Measurements from ENCODE around the gene CHRND. TPM values are rescaled to one million over a fixed set of nuclear protein-coding genes. Genes with fewer than 3 reads are reported as not detected.
A peak's percentile ranks its signal among the peaks of the same experiment; 100 is the strongest.

CHRND gene
- total and polyA plus RNA-seq, 7 experiments from 2014 or later: 0.13 TPM; not detected in 6

DNA sequence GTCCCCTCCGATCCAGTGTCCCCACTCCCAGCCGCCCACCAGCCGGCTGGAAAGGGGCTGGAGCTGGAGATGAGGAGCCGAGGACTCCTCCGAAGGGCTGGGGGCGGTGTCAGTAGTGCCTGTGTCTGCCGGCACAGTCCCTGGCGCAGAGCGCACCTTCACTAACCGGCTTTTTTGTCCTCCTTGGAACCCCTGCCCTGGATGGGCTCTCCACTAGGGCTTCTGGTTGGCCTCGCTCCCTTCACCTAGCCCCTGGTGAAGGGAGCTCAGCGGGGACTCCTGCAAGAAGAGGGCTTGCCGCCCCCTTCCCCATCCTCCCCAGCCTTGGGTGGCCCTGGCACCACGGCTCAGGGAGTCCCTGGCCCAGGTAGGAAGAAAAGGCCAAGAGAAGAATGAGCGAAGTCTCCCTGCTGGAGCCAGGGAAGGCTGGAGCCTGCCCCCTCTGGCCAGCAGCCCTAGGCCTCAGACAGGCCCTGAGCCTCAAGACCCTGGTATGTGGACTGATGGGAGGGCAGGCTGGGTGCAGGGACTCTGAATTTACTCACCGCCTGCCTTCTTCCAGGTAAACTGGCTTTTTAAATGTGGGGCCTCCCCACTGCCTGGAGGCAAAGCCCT is 37.8 kb upstream of the CHRND start:
- ChIA-PET CTCF (no interaction called here), POLR2A (no interaction called here)
- Histone ChIP-seq H3K4me3 (ENCODE audit: low read length) (no peak overlapping the region), H3K4me1 (ENCODE audit: control insufficient read depth in 2 of 2, insufficient read depth in 2 of 2, low read length in 2 of 2) (no peaks in the 10 kb centered on the region), H3K27ac (ENCODE audit: low read depth, low read length) (no peak overlapping the region), H3K9me3 (ENCODE audit: control insufficient read depth in 2 of 3, low read length in 3 of 3) (no peaks in the 10 kb centered on the region), H3K36me3 (ENCODE audit: control insufficient read depth in 2 of 3, insufficient read depth in 3 of 3, low read length in 3 of 3) (no peaks in the 10 kb centered on the region), H3K27me3 (ENCODE audit: control insufficient read depth in 2 of 2, insufficient read depth in 2 of 2, low read length in 2 of 2) (no peaks in the 10 kb centered on the region)
- Mint-ChIP-seq H3K4me1 (peaks cover 0 to 11% (median 9%) of the 10 kb centered on the region in 7 donors), H3K9me3 (no peaks in the 10 kb centered on the region), H3K27ac (no peak overlapping the region), H3K36me3 (no peaks in the 10 kb centered on the region), H3K27me3 (peaks cover 36 to 61% (median 40%) of the 10 kb centered on the region in 5 donors), H3K4me3 (peak overlapping the region in 8 of 10 donors; percentile 36 to 65 (median 50))
- ATAC-seq: no peak
- DNase-seq: no peak
- intact Hi-C loops (cut with micrococcal nuclease): no loop called here

- intact Hi-C loops (cut with micrococcal nuclease): no loop called here
- Histone ChIP-seq H3K27me3 (ENCODE audit: control insufficient read depth in 2 of 2, insufficient read depth in 2 of 2, low read length in 2 of 2) (no peaks in the 10 kb centered on the region), H3K9me3 (ENCODE audit: control insufficient read depth in 2 of 3, low read length in 3 of 3) (no peaks in the 10 kb centered on the region), H3K4me1 (ENCODE audit: control insufficient read depth in 2 of 2, insufficient read depth in 2 of 2, low read length in 2 of 2) (no peaks in the 10 kb centered on the region), H3K4me3 (ENCODE audit: low read length) (no peak overlapping the region), H3K27ac (ENCODE audit: low read depth, low read length) (no peak overlapping the region), H3K36me3 (ENCODE audit: control insufficient read depth in 2 of 3, insufficient read depth in 3 of 3, low read length in 3 of 3) (no peaks in the 10 kb centered on the region)
- DNase-seq: no peak
- POLR2A ChIA-PET: no interaction called here
- CTCF ChIA-PET: no interaction called here
- H3K4me3 Mint-ChIP-seq: peak overlapping the region in 9 of 10 donors; percentile 14 to 65 (median 46)
- H3K27ac Mint-ChIP-seq: no peak overlapping the region
- ATAC-seq: no peak
- H3K9me3 Mint-ChIP-seq: no peaks in the 10 kb centered on the region
- peaks cover 36 to 60% (median 40%) of the 10 kb centered on the region in 5 donors for H3K27me3 Mint-ChIP-seq
- H3K4me1 Mint-ChIP-seq: peaks cover 0 to 11% (median 9%) of the 10 kb centered on the region in 7 donors
- no peaks in the 10 kb centered on the region for H3K36me3 Mint-ChIP-seq
Observed at GRCh38 chr2:232488721-232489300, 37.1 kb upstream of the CHRND start.

DNA sequence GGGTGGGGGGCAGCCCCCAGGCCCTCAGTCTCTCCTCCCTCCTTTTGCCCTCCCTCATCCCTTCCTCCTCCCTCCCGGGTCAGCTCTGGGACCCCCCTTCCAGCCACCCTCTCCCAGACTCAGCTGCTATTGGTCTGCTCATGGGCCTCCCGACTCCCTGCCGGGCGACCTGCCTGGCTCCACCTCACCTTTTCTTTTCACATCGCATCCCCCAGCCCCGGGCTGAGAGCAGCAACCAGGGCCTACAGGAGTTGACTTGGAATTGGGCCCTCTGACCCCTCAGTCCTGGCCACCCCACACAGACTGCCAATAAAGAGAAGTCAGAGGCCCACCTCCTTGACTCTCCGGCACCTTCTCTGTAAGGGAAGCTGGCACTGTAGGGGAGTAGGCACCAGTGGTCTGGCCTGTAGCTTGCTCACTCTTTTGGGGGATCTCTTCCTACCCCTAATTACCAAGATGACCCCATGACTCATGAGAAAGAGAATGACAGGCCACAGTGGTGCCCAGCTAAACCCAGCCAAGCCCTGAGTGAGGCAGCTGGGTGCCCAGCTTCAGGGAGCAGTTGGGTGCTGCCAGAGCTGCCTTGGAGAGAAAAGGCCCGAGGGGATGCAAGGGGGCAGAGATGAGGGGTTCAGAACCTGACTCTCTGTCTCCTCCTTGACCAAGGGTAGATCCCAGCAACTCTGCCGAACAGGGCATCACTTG is 36.3 kb upstream of the CHRND start:
- Histone ChIP-seq H3K9me3 (ENCODE audit: control insufficient read depth in 2 of 3, low read length in 3 of 3) (no peaks in the 10 kb centered on the region), H3K36me3 (ENCODE audit: control insufficient read depth in 2 of 3, insufficient read depth in 3 of 3, low read length in 3 of 3) (no peaks in the 10 kb centered on the region), H3K27ac (ENCODE audit: low read depth, low read length) (no peak overlapping the region), H3K27me3 (ENCODE audit: control insufficient read depth in 2 of 2, insufficient read depth in 2 of 2, low read length in 2 of 2) (no peaks in the 10 kb centered on the region), H3K4me3 (ENCODE audit: low read length) (no peak overlapping the region), H3K4me1 (ENCODE audit: control insufficient read depth in 2 of 2, insufficient read depth in 2 of 2, low read length in 2 of 2) (no peaks in the 10 kb centered on the region)
- Mint-ChIP-seq H3K27ac (peak overlapping the region in 1 of 9 donors; percentile 25), H3K36me3 (no peaks in the 10 kb centered on the region), H3K4me3 (peak overlapping the region in 2 of 10 donors; percentile 9 to 60), H3K4me1 (peaks cover 0 to 11% (median 9%) of the 10 kb centered on the region in 7 donors), H3K9me3 (no peaks in the 10 kb centered on the region), H3K27me3 (peaks cover 28 to 53% (median 34%) of the 10 kb centered on the region in 5 donors)
- no peak for DNase-seq
- intact Hi-C loops (cut with micrococcal nuclease): no loop called here
- ChIA-PET POLR2A (no interaction called here), CTCF (no interaction called here)
- no peak for ATAC-seq

DNA sequence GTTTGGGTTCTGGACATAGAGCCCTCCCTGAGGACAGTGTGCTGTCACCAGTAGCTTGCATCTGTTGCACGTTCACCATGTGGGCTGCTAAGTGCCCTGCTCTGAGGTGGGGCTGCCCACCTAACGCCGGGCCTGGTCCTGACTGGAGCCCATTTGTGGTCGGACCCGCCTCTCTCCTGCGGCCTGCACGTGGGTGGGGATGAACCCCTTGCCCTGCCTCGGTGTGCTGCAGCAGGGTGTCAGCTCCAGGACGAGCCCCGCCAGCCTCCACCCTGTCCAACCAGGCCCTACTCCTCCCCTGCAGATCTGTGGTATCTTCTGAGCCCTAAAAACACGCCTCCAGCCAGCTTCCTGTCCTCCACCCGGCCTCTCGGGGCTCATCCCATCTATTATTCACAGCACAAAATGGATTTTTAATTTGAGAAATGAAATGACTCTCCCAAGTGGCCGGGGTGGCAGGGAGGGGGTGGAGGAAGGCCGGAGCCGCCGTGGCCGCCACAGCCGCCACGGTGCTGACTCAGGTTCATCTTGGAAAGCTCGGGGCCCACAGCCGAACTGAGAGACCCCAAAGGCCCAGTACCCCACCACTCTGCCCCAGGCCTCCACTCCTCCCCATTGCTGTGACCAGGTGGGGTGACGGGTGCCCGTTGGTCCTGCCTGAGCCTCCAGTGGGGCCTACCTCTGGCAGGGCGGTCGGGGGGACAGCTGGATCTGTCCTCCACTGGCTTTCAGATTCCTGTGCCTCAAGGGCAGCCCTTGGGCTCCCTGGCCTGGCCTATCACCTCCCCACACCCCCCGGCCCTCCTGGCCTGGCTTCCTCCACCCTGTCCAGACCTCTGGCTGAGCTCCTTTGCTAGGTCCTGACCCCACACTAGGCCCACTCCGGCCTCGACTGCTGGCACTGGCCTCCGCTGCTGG is 35.5 kb upstream of the CHRND start:
- Mint-ChIP-seq H3K27ac (no peak overlapping the region), H3K27me3 (peaks cover 20 to 45% (median 26%) of the 10 kb centered on the region in 5 donors), H3K4me1 (peaks cover 0 to 5% (median 4%) of the 10 kb centered on the region in 7 donors), H3K4me3 (no peak overlapping the region), H3K9me3 (no peaks in the 10 kb centered on the region), H3K36me3 (no peaks in the 10 kb centered on the region)
- Histone ChIP-seq H3K27ac (ENCODE audit: low read depth, low read length) (no peak overlapping the region), H3K4me1 (ENCODE audit: control insufficient read depth in 2 of 2, insufficient read depth in 2 of 2, low read length in 2 of 2) (no peaks in the 10 kb centered on the region), H3K36me3 (ENCODE audit: control insufficient read depth in 2 of 3, insufficient read depth in 3 of 3, low read length in 3 of 3) (no peaks in the 10 kb centered on the region), H3K9me3 (ENCODE audit: control insufficient read depth in 2 of 3, low read length in 3 of 3) (no peaks in the 10 kb centered on the region), H3K27me3 (ENCODE audit: control insufficient read depth in 2 of 2, insufficient read depth in 2 of 2, low read length in 2 of 2) (no peaks in the 10 kb centered on the region), H3K4me3 (ENCODE audit: low read length) (no peak overlapping the region)
- no peak for ATAC-seq
- peak in 1 of 9 donors; percentile 5 for DNase-seq
- POLR2A ChIA-PET: no interaction called here
- intact Hi-C loops (cut with micrococcal nuclease): no loop called here
- CTCF ChIA-PET: no interaction called here

GRCh38 chr2:232491139-232491780 is 34.7 kb upstream of the CHRND start:
- no peaks in the 10 kb centered on the region for H3K9me3 Mint-ChIP-seq
- H3K4me1 Mint-ChIP-seq: peaks cover 0 to 5% (median 4%) of the 10 kb centered on the region in 7 donors
- Histone ChIP-seq H3K4me1 (ENCODE audit: control insufficient read depth in 2 of 2, insufficient read depth in 2 of 2, low read length in 2 of 2) (no peaks in the 10 kb centered on the region), H3K27ac (ENCODE audit: low read depth, low read length) (no peak overlapping the region), H3K4me3 (ENCODE audit: low read length) (no peak overlapping the region), H3K9me3 (ENCODE audit: control insufficient read depth in 2 of 3, low read length in 3 of 3) (no peaks in the 10 kb centered on the region), H3K27me3 (ENCODE audit: control insufficient read depth in 2 of 2, insufficient read depth in 2 of 2, low read length in 2 of 2) (no peaks in the 10 kb centered on the region), H3K36me3 (ENCODE audit: control insufficient read depth in 2 of 3, insufficient read depth in 3 of 3, low read length in 3 of 3) (no peaks in the 10 kb centered on the region)
- CTCF ChIA-PET: no interaction called here
- POLR2A ChIA-PET: no interaction called here
- peaks cover 20 to 43% (median 25%) of the 10 kb centered on the region in 5 donors for H3K27me3 Mint-ChIP-seq
- ATAC-seq (no peak), DNase-seq (peak in 1 of 9 donors; percentile 2)
- no peak overlapping the region for H3K27ac Mint-ChIP-seq
- no peaks in the 10 kb centered on the region for H3K36me3 Mint-ChIP-seq
- peak overlapping the region in 1 of 10 donors; percentile 13 for H3K4me3 Mint-ChIP-seq
- intact Hi-C loops (cut with micrococcal nuclease): no loop called here

DNA sequence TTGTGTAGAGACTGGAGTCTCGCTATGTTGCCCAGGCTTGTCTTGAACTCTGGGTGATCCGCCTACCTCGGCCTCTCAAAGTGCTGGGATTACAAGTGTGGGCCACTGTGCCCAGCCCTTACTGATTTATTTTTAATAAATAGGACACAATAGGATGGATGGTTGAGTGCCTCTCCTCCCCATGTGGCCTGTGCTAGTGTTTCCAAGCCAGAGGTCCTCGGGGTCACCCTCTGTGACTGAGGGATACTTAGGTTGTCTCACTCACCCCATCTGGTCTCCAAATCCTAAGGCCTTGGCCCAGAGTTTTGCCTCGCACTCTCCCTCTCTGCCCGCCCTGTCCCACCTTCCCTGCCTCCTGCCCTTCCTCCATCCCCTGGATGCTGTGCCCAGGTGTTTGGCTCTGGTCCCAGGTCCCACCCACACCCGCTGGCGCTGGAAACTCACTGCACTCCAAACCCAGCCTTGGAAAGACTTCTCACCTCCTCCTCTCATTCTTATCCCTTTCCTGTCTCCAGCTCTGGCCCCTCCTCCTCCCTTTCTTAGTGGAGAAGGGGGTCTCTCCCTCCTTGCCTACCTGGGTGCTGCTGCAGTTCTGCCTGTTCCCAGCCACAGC is 33.6 kb upstream of the CHRND start:
- ATAC-seq (no peak), DNase-seq (no peak)
- H3K36me3 ChIP-seq (ENCODE audit: control insufficient read depth in 2 of 3, insufficient read depth in 3 of 3, low read length in 3 of 3): no peaks in the 10 kb centered on the region
- no peaks in the 10 kb centered on the region for H3K4me1 ChIP-seq (ENCODE audit: control insufficient read depth in 2 of 2, insufficient read depth in 2 of 2, low read length in 2 of 2)
- H3K4me3 ChIP-seq (ENCODE audit: low read length): no peak overlapping the region
- ChIA-PET POLR2A (no interaction called here), CTCF (no interaction called here)
- H3K27me3 Mint-ChIP-seq: peaks cover 20 to 38% (median 25%) of the 10 kb centered on the region in 5 donors
- H3K9me3 ChIP-seq (ENCODE audit: control insufficient read depth in 2 of 3, low read length in 3 of 3): no peaks in the 10 kb centered on the region
- H3K36me3 Mint-ChIP-seq: no peaks in the 10 kb centered on the region
- intact Hi-C loops (cut with micrococcal nuclease): no loop called here
- H3K27me3 ChIP-seq (ENCODE audit: control insufficient read depth in 2 of 2, insufficient read depth in 2 of 2, low read length in 2 of 2): no peaks in the 10 kb centered on the region
- no peaks in the 10 kb centered on the region for H3K9me3 Mint-ChIP-seq
- H3K4me3 Mint-ChIP-seq: no peak overlapping the region
- peaks cover 0 to 5% (median 4%) of the 10 kb centered on the region in 7 donors for H3K4me1 Mint-ChIP-seq
- H3K27ac ChIP-seq (ENCODE audit: low read depth, low read length): no peak overlapping the region
- no peak overlapping the region for H3K27ac Mint-ChIP-seq
